Nephron progenitor cell (in vitro differentiated cells): ENCODE results near the gene SLC43A1.
"Not testable (repeated sequence)": the region's sequence is repeated elsewhere in the genome, so short reads cannot be mapped to it uniquely, and the experiment has no call there.

Experiments used
- DNase-seq: peaks from one replicate; pipeline ENCODE4 v3.0.0; 2021
- H3K27ac Mint-ChIP-seq: 2 replicates; pipeline ENCODE4 v1.8.0; 2021; ENCODE audit warnings: mild to moderate bottlenecking, moderate library complexity, mixed read lengths
- H3K27me3 Mint-ChIP-seq: 2 replicates; pipeline ENCODE4 v1.8.0; 2021; ENCODE audit warnings: mild to moderate bottlenecking, low read depth, mixed read lengths; ENCODE audit not compliant: poor library complexity
- H3K36me3 Mint-ChIP-seq: 2 replicates; pipeline ENCODE4 v1.8.0; 2021; ENCODE audit warnings: low read depth, mixed read lengths
- H3K4me1 Mint-ChIP-seq: 2 replicates; pipeline ENCODE4 v1.8.0; 2021; ENCODE audit warnings: mixed read lengths
- H3K4me3 Mint-ChIP-seq: 2 replicates; pipeline ENCODE4 v1.8.0; 2021; ENCODE audit warnings: mild to moderate bottlenecking, moderate library complexity, mixed read lengths
- H3K9me3 Mint-ChIP-seq: 2 replicates; pipeline ENCODE4 v1.8.0; 2021; ENCODE audit warnings: mild to moderate bottlenecking, moderate library complexity, mixed read lengths
- CTCF ChIP-seq: fragments of 200-600 bp; sonication (generic); IDR thresholded peaks from 2 replicates; pipeline ENCODE4 v1.5.0; 2021; ENCODE audit warnings: antibody characterized with exemption

The SLC43A1 gene

DNA sequence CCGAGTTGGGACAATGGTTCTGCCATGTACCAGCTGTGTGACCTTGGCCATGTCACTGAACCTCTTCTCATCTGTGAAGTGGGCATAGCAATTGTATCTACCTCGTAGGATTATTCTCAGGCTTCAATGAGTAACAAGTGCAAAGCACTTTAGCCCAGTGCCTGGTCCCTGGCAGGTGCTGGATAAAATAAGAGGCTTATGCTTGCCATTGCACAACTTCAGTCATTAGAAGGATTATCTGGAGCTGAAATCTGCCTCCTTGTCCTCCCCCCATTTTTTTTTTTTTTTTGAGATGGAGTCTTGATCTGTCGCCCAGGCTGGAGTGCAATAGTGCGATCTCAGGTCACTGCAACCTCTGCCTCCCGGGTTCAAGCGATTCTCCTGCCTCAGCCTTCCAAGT lies 29.1 kb upstream of the SLC43A1 start:
- Mint-ChIP-seq H3K4me1 (peaks cover 35% of the 10 kb centered on the region), H3K36me3 (peaks cover 17% of the 10 kb centered on the region), H3K9me3 (no peaks in the 10 kb centered on the region), H3K4me3 (no peak overlapping the region), H3K27me3 (peaks cover 8% of the 10 kb centered on the region), H3K27ac (no peak overlapping the region)
- DNase-seq: no peak
- TF ChIP-seq CTCF: no peak

- DNase-seq: no peak
- TF ChIP-seq CTCF: no peak
- no peak overlapping the region for H3K4me3 Mint-ChIP-seq
- peaks cover 38% of the 10 kb centered on the region for H3K4me1 Mint-ChIP-seq
- H3K9me3 Mint-ChIP-seq: no peaks in the 10 kb centered on the region
- H3K27ac Mint-ChIP-seq: no peak overlapping the region
- peaks cover 8% of the 10 kb centered on the region for H3K27me3 Mint-ChIP-seq
- H3K36me3 Mint-ChIP-seq: peaks cover 14% of the 10 kb centered on the region
Observed at GRCh38 chr11:57543593-57543992, 28.1 kb upstream of the SLC43A1 start.

- H3K4me3 Mint-ChIP-seq: peak overlapping the region; percentile 8
- H3K36me3 Mint-ChIP-seq: peaks cover 9% of the 10 kb centered on the region
- no peaks in the 10 kb centered on the region for H3K9me3 Mint-ChIP-seq
- H3K27ac Mint-ChIP-seq: peak overlapping the region; percentile 48
- H3K4me1 Mint-ChIP-seq: peaks cover 48% of the 10 kb centered on the region
- no peak for TF ChIP-seq CTCF
- DNase-seq: no peak
- peaks cover 8% of the 10 kb centered on the region for H3K27me3 Mint-ChIP-seq
Observed at GRCh38 chr11:57542582-57542981, 27.1 kb upstream of the SLC43A1 start.

GRCh38 chr11:57541169-57541568 lies 25.7 kb upstream of the SLC43A1 start:
- DNase-seq: no peak
- Mint-ChIP-seq H3K27me3 (peaks cover 10% of the 10 kb centered on the region), H3K9me3 (no peaks in the 10 kb centered on the region), H3K27ac (no peak overlapping the region), H3K4me1 (peaks cover 54% of the 10 kb centered on the region), H3K36me3 (peaks cover 3% of the 10 kb centered on the region), H3K4me3 (no peak overlapping the region)
- TF ChIP-seq CTCF: no peak

GRCh38 chr11:57539342-57539741 lies 23.8 kb upstream of the SLC43A1 start:
- TF ChIP-seq CTCF: no peak
- Mint-ChIP-seq H3K27me3 (peaks cover 20% of the 10 kb centered on the region), H3K36me3 (peaks cover 3% of the 10 kb centered on the region), H3K27ac (no peak overlapping the region), H3K4me1 (peaks cover 56% of the 10 kb centered on the region), H3K4me3 (no peak overlapping the region), H3K9me3 (no peaks in the 10 kb centered on the region)
- DNase-seq: no peak

DNA sequence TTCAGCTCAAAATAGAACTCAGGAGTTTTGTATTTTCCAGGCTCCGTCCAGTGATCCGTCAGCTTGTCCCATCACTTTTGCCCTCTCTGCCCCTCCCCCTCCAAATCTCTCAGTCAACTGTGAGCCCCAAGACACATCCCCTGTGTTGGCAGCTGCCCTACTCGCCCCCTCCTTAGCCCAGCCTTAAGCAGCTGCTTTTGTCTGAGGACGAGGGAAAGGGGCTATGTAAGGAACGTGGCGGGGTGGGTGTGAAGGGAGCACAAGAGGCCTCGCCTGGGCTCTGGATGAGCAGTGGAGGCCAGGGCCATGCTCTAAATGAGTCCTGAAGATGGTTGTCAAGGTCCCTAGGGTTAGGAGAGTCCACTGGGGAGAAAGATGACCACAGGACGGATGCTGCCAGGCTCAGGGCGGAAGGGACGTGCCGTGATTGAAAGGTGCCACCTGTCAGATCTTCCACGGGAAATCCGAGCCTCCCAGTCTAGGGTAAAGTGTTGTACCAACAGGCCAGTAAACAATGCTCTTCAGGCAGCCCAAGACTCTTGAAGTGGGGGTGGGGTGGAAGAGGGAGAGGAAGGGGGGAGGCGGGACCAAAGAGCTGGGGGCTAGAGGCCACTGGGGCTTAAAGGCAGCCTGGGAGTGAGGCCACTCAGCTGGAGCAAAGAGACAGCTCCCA lies 21.6 kb upstream of the SLC43A1 start, which contains the start of gene SMTNL1:
TSS of gene SMTNL1 (plus strand) at position 649 of the 673 bp plus-strand sequence. CDS start 5,048 bp downstream, outside the sequence.
- Mint-ChIP-seq H3K4me3 (no peak within 1 kb of the TSS), H3K27ac (peak within 1 kb of the TSS; percentile 43)
- TF ChIP-seq CTCF: no peak

GRCh38 chr11:57534449-57534848 lies 18.9 kb upstream of the SLC43A1 start:
- not testable (repeated sequence) for DNase-seq, H3K27ac Mint-ChIP-seq, H3K9me3 Mint-ChIP-seq, H3K36me3 Mint-ChIP-seq, H3K4me3 Mint-ChIP-seq
- Mint-ChIP-seq H3K4me1 (peaks cover 51% of the 10 kb centered on the region), H3K27me3 (peaks cover 43% of the 10 kb centered on the region)

More for the DNA sequence above, 21.6 kb upstream of the SLC43A1 start, which contains the start of gene SMTNL1:
- H3K36me3 Mint-ChIP-seq: no peaks in the 10 kb centered on the region
- no peaks in the 10 kb centered on the region for H3K9me3 Mint-ChIP-seq
- H3K27me3 Mint-ChIP-seq: peaks cover 34% of the 10 kb centered on the region
- peaks cover 43% of the 10 kb centered on the region for H3K4me1 Mint-ChIP-seq
- DNase-seq: peak; percentile 12
